NT2/D1 (cell line): ENCODE results near the gene CCDC102B.

Experiments
- SUZ12 ChIP-seq: IDR thresholded peaks from 2 replicates; pipeline ENCODE4 v1.6.1; 2011; ENCODE audit not compliant: insufficient read length, insufficient read depth; ENCODE audit errors: extremely low read depth
- YY1 ChIP-seq: IDR thresholded peaks from 2 replicates; pipeline ENCODE4 v1.6.1; 2011; ENCODE audit not compliant: insufficient read length, insufficient read depth
- ZNF274 ChIP-seq: IDR thresholded peaks from 2 replicates; pipeline ENCODE4 v1.6.1; 2011; ENCODE audit warnings: mild to moderate bottlenecking, low read depth, low read length

GRCh38 chr18:68942230-68942629 lies 144.3 kb downstream of the CCDC102B start:
- TF ChIP-seq ZNF274: no peak
- no peak for TF ChIP-seq SUZ12
- TF ChIP-seq YY1: no peak
